SK-N-SH (cell line): ENCODE results near the gene ATP6V1G3. TPM values are rescaled to one million over a fixed set of nuclear protein-coding genes. Genes with fewer than 3 reads are reported as not detected.
A peak's percentile ranks its signal among the peaks of the same experiment; 100 is the strongest.

Experiments used
- CTCF ChIA-PET: fragments of 300-600, 350-600 bp; formaldehyde crosslinking; extraction: SDS; loops from one replicate; lab custom pipeline; 2021; lab: Yijun Ruan, JAX
- POLR2A ChIA-PET: fragments of 350-600 bp; sonication (Branson Sonifier 250); formaldehyde crosslinking; extraction: SDS; loops from one replicate; lab custom pipeline; 2020; ENCODE audit warnings: antibody characterized with exemption, inconsistent platforms; lab: Yijun Ruan, JAX
- DNase-seq: peaks from one replicate; pipeline ENCODE4 v3.0.0; 2012
- H2AFZ ChIP-seq: fragments of 200-600 bp; sonication (generic); 2 replicates; pipeline ENCODE4 v1.8.1; 2016; ENCODE audit warnings: antibody characterized with exemption, mild to moderate bottlenecking, low read depth
- H3F3A ChIP-seq: fragments of 200-600 bp; sonication (generic); replicated peaks from 2 replicates; pipeline ENCODE3; 2016; ENCODE audit warnings: antibody characterized with exemption, mild to moderate bottlenecking; ENCODE audit not compliant: insufficient read depth
- H3K27ac ChIP-seq, 2 experiments: fragments of 200-500 bp in 1 of 2; fragments of 200-600 bp in 1 of 2; sonication (Bioruptor generic) in 1 of 2; sonication (generic), shearing (Covaris generic) in 1 of 2; 2 replicates each; pipeline versions ENCODE4 v1.5.1 to v1.6.1; 2014 to 2016; ENCODE audit warnings: low read depth in 2 of 2, inconsistent platforms in 1 of 2, low read length in 1 of 2, mild to moderate bottlenecking in 1 of 2, mixed read lengths in 1 of 2
- H3K27me3 ChIP-seq: fragments of 200-600 bp; sonication (generic), shearing (Covaris generic); 2 replicates; pipeline ENCODE4 v1.6.1; 2016; ENCODE audit warnings: mixed run types; ENCODE audit not compliant: insufficient read depth
- H3K36me3 ChIP-seq, 2 experiments: fragments of 200-500 bp in 1 of 2; fragments of 200-600 bp in 1 of 2; sonication (Bioruptor generic) in 1 of 2; sonication (generic) in 1 of 2; replicated peaks in 1 of 2; 2 replicates each; pipeline versions ENCODE3 to v1.5.1; 2014 to 2016; ENCODE audit warnings: low read length in 1 of 2, mild to moderate bottlenecking in 1 of 2; ENCODE audit not compliant: insufficient read depth in 2 of 2, control insufficient read depth in 1 of 2
- H3K4me1 ChIP-seq, 2 experiments: fragments of 200-500 bp in 1 of 2; fragments of 200-600 bp in 1 of 2; sonication (Bioruptor generic) in 1 of 2; sonication (generic), shearing (Covaris generic) in 1 of 2; 2 replicates each; pipeline versions ENCODE4 v1.5.1 to v1.6.1; 2014 to 2016; ENCODE audit warnings: low read depth in 1 of 2, low read length in 1 of 2, mixed run types in 1 of 2; ENCODE audit not compliant: insufficient read depth in 2 of 2, control insufficient read depth in 1 of 2
- H3K4me2 ChIP-seq: fragments of 200-600 bp; sonication (generic), shearing (Covaris generic); 2 replicates; pipeline ENCODE4 v1.6.1; 2017; ENCODE audit warnings: mixed run types
- H3K4me3 ChIP-seq, 2 experiments: fragments of 200-500 bp in 1 of 2; fragments of 200-600 bp in 1 of 2; sonication (Bioruptor generic) in 1 of 2; sonication (generic), shearing (Covaris generic) in 1 of 2; 2 replicates each; pipeline versions ENCODE4 v1.5.1 to v1.8.1; 2014 to 2016; ENCODE audit warnings: low read depth in 2 of 2, inconsistent platforms in 1 of 2, low read length in 1 of 2, mild to moderate bottlenecking in 1 of 2, mixed read lengths in 1 of 2, moderate library complexity in 1 of 2
- H3K79me2 ChIP-seq: fragments of 200-600 bp; sonication (generic); 2 replicates; pipeline ENCODE4 v1.8.1; 2017; ENCODE audit warnings: mild to moderate bottlenecking; ENCODE audit not compliant: insufficient read depth
- H3K9ac ChIP-seq: fragments of 200-600 bp; sonication (generic); 2 replicates; pipeline ENCODE4 v1.6.1; 2017; ENCODE audit warnings: mixed run types
- H3K9me2 ChIP-seq: fragments of 200-600 bp; sonication (generic); 2 replicates; pipeline ENCODE4 v1.6.1; 2017; ENCODE audit warnings: mixed run types
- H3K9me3 ChIP-seq: fragments of 200-600 bp; sonication (generic); 2 replicates; pipeline ENCODE4 v1.6.1; 2017; ENCODE audit warnings: mixed run types, mild to moderate bottlenecking, moderate library complexity
- H4K20me1 ChIP-seq: fragments of 200-600 bp; sonication (generic); 2 replicates; pipeline ENCODE4 v1.6.1; 2017; ENCODE audit warnings: mild to moderate bottlenecking, mixed run types; ENCODE audit not compliant: insufficient read depth
- EP300 ChIP-seq, 2 experiments: IDR thresholded peaks; 2 replicates each; pipeline versions ENCODE4 v1.4.0 to v1.6.1; 2012; ENCODE audit warnings: borderline replicate concordance in 1 of 2, low read depth in 1 of 2, low read length in 1 of 2
- FOSL2 ChIP-seq: IDR thresholded peaks from 2 replicates; pipeline ENCODE4 v1.4.0; 2012; ENCODE audit warnings: low read depth, mild to moderate bottlenecking, moderate library complexity, borderline replicate concordance
- FOXJ3 ChIP-seq: sonication (generic); formaldehyde crosslinking; IDR thresholded peaks from 2 replicates; pipeline ENCODE4 v1.5.1; 2020; ENCODE audit warnings: mild to moderate bottlenecking, missing genetic modification reagents
- FOXM1 ChIP-seq: IDR thresholded peaks from 2 replicates; pipeline ENCODE4 v1.4.0; 2012; ENCODE audit warnings: low read depth, mild to moderate bottlenecking
- GATA2 ChIP-seq: sonication (generic); formaldehyde crosslinking; IDR thresholded peaks from 2 replicates; pipeline ENCODE4 v1.5.0; 2020; ENCODE audit warnings: mild to moderate bottlenecking, missing genetic modification reagents
- JUND ChIP-seq: IDR thresholded peaks from 2 replicates; pipeline ENCODE4 v1.4.0; 2012
- MEF2A ChIP-seq: IDR thresholded peaks from 2 replicates; pipeline ENCODE4 v1.4.0; 2012; ENCODE audit warnings: low read depth, borderline replicate concordance
- NFIC ChIP-seq: IDR thresholded peaks from 2 replicates; pipeline ENCODE4 v1.4.0; 2012; ENCODE audit warnings: borderline replicate concordance
- NRF1 ChIP-seq: IDR thresholded peaks from 2 replicates; pipeline ENCODE4 v1.6.1; 2012; ENCODE audit warnings: low read depth, mild to moderate bottlenecking, low read length
- POLR2AphosphoS5 ChIP-seq: IDR thresholded peaks from 2 replicates; pipeline ENCODE4 v1.6.1; 2012; ENCODE audit warnings: low read depth, low read length
- RAD21 ChIP-seq: IDR thresholded peaks from 2 replicates; pipeline ENCODE4 v1.6.1; 2012; ENCODE audit warnings: mild to moderate bottlenecking, low read length
- RXRA ChIP-seq: IDR thresholded peaks from 2 replicates; pipeline ENCODE4 v1.4.0; 2012; ENCODE audit warnings: low read depth, mild to moderate bottlenecking, borderline replicate concordance
- SMC3 ChIP-seq: IDR thresholded peaks from 2 replicates; pipeline ENCODE4 v1.6.1; 2012; ENCODE audit warnings: low read depth, low read length, improper control_type of control experiment
- TCF12 ChIP-seq: IDR thresholded peaks from 2 replicates; pipeline ENCODE4 v1.4.0; 2012
- TEAD4 ChIP-seq: IDR thresholded peaks from 2 replicates; pipeline ENCODE4 v1.4.0; 2012; ENCODE audit warnings: mild to moderate bottlenecking, borderline replicate concordance; ENCODE audit not compliant: insufficient read depth
- YY1 ChIP-seq: IDR thresholded peaks from 2 replicates; pipeline ENCODE4 v1.4.0; 2012; ENCODE audit warnings: low read depth, mild to moderate bottlenecking
- WGBS: methylation state at CpG from one replicate; pipeline ENCODE4 v1.1.6; 2017; ENCODE audit warnings: low lambda C conversion rate; 5-methylcytosine and 5-hydroxymethylcytosine counted together
- polyA plus RNA-seq, 3 experiments: library from polyadenylated mRNA; depleted of rRNA; stranded (reverse); fragments of >200 nt; gene quantifications; 2 replicates each; pipeline ENCODE4 v1.2.3, GENCODE V29; 2012
- TF ChIP-seq, protein P1 (sequence below): fragments of 150-350 bp; IDR thresholded peaks from 2 replicates; pipeline ENCODE4 v1.6.1; 2017; ENCODE audit warnings: antibody characterized with exemption, low read length, low read depth, borderline replicate concordance
- TF ChIP-seq, protein P2 (sequence below): IDR thresholded peaks from 2 replicates; pipeline ENCODE4 v1.4.0; 2012; ENCODE audit warnings: low read depth, borderline replicate concordance

Gene ATP6V1G3
- polyA plus RNA-seq, 1 of the 3 experiments (the other 2 are of a cell fraction) = not detected

DNA sequence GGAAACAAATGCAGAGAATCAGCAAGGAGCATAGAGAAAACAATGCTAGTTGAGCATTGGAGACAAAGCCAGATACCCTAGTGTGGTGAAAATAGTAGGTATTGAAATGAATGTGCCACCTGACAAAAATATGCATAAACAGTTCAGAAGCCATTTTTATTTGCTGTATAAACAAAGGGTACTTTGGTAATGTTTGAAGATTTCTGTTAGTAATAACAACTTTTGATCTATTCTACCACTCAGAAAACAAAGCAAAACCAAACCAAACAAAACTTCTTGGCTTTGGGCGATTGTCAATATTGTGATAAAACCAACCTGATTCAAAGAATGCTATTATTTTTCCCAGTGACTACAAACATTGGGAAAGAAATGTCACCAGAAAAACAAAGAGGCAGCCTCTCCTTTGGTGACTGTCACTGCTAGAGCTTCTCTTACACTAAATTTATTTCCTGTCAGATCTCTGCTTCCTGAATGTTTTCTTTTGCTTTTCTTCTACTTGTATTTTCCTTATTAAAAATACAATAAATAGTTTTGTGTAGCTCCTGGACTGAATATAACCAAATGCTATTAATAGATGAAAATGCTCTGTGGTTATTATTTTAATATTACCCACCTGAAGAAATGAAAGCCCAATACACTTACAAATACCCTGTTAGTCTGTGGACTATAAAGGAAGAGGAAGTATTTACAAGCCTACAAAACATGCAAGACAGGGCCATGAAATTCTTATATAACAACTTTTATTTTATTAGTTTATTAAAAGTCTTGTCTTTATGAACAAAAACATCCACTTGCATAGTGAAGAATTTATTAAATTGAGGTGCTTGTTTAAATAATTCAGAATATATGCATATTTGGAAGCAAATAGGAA, 5.7 kb downstream of the ATP6V1G3 start (continued):
- TF ChIP-seq FOXM1 (no peak), NFIC (no peak), FOSL2 (no peak), JUND (no peak)
- TF ChIP-seq, all 33 proteins: peak for 0

DNA sequence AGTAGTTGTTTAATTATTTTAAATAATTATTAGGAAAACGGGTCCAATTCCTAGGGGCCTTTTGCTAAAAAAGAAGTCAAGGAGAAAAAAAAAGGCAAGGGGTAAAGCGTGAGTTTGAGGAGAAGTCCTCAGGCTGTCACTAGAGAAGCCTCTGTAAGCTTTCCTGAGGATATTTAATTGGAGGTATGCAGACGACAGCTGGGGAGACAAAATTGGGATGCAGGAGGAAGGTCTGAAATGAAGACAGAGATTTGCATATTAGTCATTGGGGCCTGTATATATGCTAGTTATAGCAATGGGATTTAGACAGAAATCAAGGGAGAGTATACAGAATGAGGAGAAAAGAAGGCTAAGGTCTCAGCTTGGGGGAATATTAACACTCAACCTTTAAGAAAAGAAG, 8.6 kb downstream of the ATP6V1G3 start:
- no peak overlapping the region for H3K4me3 ChIP-seq
- H3F3A ChIP-seq = peaks cover 22% of the 10 kb centered on the region
- DNase-seq = no peak
- no peaks in the 10 kb centered on the region for H3K36me3 ChIP-seq
- 93% methylated on average over 3 of the region's 3 CpGs for WGBS
- H4K20me1 ChIP-seq = no peaks in the 10 kb centered on the region
- no peaks in the 10 kb centered on the region for H3K9me2 ChIP-seq
- no peak overlapping the region; a peak in 1 of 4 replicates for H3K27ac ChIP-seq
- CTCF ChIA-PET = interaction anchor here (2.1 kb wide), 1 partner anchor 154 kb away, joined by 7 read pairs; no protein-coding TSS in a partner anchor
- no peaks in the 10 kb centered on the region for H3K79me2 ChIP-seq
- no peak overlapping the region for H3K9ac ChIP-seq
- H3K27me3 ChIP-seq = no peaks in the 10 kb centered on the region
- no peak overlapping the region for H3K4me2 ChIP-seq
- no peak for TF ChIP-seq FOXM1
- no peak for TF ChIP-seq POLR2AphosphoS5
- H3K9me3 ChIP-seq = no peaks in the 10 kb centered on the region
- POLR2A ChIA-PET = no interaction called here
- no peak overlapping the region for H2AFZ ChIP-seq
- peaks cover 34 to 37% of the 10 kb centered on the region in 2 experiments; a peak in 3 of 4 replicates for H3K4me1 ChIP-seq

DNA sequence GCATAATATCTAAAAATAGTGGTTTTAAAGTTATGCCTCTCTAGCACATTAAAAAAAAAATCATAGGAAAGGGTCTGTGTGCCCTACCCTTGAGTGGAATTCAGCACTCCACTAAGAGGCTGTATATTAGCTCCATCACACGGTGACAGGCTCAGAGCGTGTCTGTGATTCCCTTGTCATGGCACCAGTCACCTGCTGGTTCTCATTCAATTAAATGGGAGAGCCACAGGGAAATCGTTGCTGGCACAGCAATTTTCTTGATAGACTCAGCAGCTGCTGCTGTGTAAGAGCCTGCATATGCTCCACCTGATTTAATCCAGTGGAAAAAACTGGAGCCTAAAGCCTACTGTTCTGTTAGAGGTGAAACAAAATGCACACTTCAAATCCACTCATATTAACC, 9.5 kb downstream of the ATP6V1G3 start:
- no peak overlapping the region for H2AFZ ChIP-seq
- no peak overlapping the region for H3K4me2 ChIP-seq
- TF ChIP-seq FOXM1 (no peak), MEF2A (no peak), NRF1 (no peak), TCF12 (no peak), EP300 (IDR thresholded peaks at IDR 0.05; ENCODE audit: borderline replicate concordance in 1 of 2, low read depth in 1 of 2, low read length in 1 of 2) (peak in 1 of 2 experiments; percentile 64; a peak in 2 of 4 replicates), SMC3 (no peak), GATA2 (CRISPR knock-in tag) (no peak), FOXJ3 (CRISPR knock-in tag) (no peak), RAD21 (no peak; the same call in 1 of the 2 replicates), YY1 (no peak), TEAD4 (no peak), JUND (no peak), RXRA (no peak), POLR2AphosphoS5 (no peak), NFIC (no peak)
- TF ChIP-seq, protein P1, sequence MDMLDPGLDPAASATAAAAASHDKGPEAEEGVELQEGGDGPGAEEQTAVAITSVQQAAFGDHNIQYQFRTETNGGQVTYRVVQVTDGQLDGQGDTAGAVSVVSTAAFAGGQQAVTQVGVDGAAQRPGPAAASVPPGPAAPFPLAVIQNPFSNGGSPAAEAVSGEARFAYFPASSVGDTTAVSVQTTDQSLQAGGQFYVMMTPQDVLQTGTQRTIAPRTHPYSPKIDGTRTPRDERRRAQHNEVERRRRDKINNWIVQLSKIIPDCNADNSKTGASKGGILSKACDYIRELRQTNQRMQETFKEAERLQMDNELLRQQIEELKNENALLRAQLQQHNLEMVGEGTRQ = no peak
- TF ChIP-seq, protein P2, sequence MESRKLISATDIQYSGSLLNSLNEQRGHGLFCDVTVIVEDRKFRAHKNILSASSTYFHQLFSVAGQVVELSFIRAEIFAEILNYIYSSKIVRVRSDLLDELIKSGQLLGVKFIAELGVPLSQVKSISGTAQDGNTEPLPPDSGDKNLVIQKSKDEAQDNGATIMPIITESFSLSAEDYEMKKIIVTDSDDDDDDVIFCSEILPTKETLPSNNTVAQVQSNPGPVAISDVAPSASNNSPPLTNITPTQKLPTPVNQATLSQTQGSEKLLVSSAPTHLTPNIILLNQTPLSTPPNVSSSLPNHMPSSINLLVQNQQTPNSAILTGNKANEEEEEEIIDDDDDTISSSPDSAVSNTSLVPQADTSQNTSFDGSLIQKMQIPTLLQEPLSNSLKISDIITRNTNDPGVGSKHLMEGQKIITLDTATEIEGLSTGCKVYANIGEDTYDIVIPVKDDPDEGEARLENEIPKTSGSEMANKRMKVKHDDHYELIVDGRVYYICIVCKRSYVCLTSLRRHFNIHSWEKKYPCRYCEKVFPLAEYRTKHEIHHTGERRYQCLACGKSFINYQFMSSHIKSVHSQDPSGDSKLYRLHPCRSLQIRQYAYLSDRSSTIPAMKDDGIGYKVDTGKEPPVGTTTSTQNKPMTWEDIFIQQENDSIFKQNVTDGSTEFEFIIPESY = no peak

More for the DNA sequence above, 9.5 kb downstream of the ATP6V1G3 start:
- Histone ChIP-seq H3K4me1 (peaks cover 34 to 36% of the 10 kb centered on the region in 2 experiments; a peak in 3 of 4 replicates), H3K79me2 (no peaks in the 10 kb centered on the region), H3K27ac (peak overlapping the region in 1 of 2 experiments; percentile 91; a peak in 2 of 4 replicates), H3F3A (peaks cover 22% of the 10 kb centered on the region), H3K9me2 (no peaks in the 10 kb centered on the region), H3K36me3 (no peaks in the 10 kb centered on the region), H3K27me3 (no peaks in the 10 kb centered on the region), H3K9me3 (no peaks in the 10 kb centered on the region), H4K20me1 (no peaks in the 10 kb centered on the region), H3K9ac (no peak overlapping the region), H3K4me3 (no peak overlapping the region)
- 55% methylated on average over 3 of the region's 3 CpGs for WGBS
- ChIA-PET CTCF (interaction anchor here (1.0 to 2.1 kb wide), 2 partner anchors 155 to 159 kb away, joined by 3 to 7 read pairs; no protein-coding TSS in a partner anchor), POLR2A (no interaction called here)
- DNase-seq = peak; percentile 9
